Calu3 (cell line): ENCODE results near the gene ITM2B. TPM values are rescaled to one million over a fixed set of nuclear protein-coding genes. Genes with fewer than 3 reads are reported as not detected.

Experiments used
- BruUV-seq: library from RNA; stranded (reverse); fragments of 400-500 nt; replicated peaks from 2 replicates; lab custom pipeline; 2021; lab: Mats Ljungman, UMichigan
- CTCF ChIA-PET: fragments of 300-600 bp; sonication (Branson Sonifier 250); formaldehyde crosslinking; loops from one replicate; lab custom pipeline; 2022; ENCODE audit warnings: antibody characterized with exemption; lab: Charles Lee
- DNase-seq: peaks from one replicate; pipeline ENCODE4 v3.0.0; 2022
- H3K27ac Mint-ChIP-seq: one replicate; pipeline ENCODE4 v1.8.0; 2022; ENCODE audit warnings: mixed read lengths; ENCODE audit not compliant: unreplicated experiment
- H3K27me3 Mint-ChIP-seq: one replicate; pipeline ENCODE4 v1.8.0; 2022; ENCODE audit warnings: mixed read lengths; ENCODE audit not compliant: unreplicated experiment
- H3K36me3 Mint-ChIP-seq: one replicate; pipeline ENCODE4 v1.8.0; 2022; ENCODE audit warnings: mild to moderate bottlenecking, moderate library complexity, mixed read lengths; ENCODE audit not compliant: insufficient read depth, unreplicated experiment
- H3K4me1 Mint-ChIP-seq: one replicate; pipeline ENCODE4 v1.8.0; 2022; ENCODE audit warnings: mild to moderate bottlenecking, low read depth, mixed read lengths; ENCODE audit not compliant: unreplicated experiment
- H3K4me3 Mint-ChIP-seq: one replicate; pipeline ENCODE4 v1.8.0; 2022; ENCODE audit warnings: mild to moderate bottlenecking, low read depth, moderate library complexity, mixed read lengths; ENCODE audit not compliant: unreplicated experiment
- H3K9me3 Mint-ChIP-seq: one replicate; pipeline ENCODE4 v1.8.0; 2022; ENCODE audit warnings: low read depth, mixed read lengths; ENCODE audit not compliant: unreplicated experiment
- CTCF ChIP-seq: fragments of 200-600 bp; IDR thresholded peaks from one replicate; pipeline ENCODE4 v1.8.0; 2022; ENCODE audit warnings: antibody characterized with exemption; ENCODE audit not compliant: unreplicated experiment
- intact Hi-C: fragments of 100-400 bp; cut with micrococcal nuclease; formaldehyde crosslinking; loops from one replicate; pipeline ENCODE4 v1.10.0; 2022; ENCODE audit not compliant: unreplicated experiment
- total RNA-seq: library from RNA; stranded (reverse); gene quantifications from 2 replicates; pipeline ENCODE4 v1.2.3, GENCODE V29; 2022

ITM2B gene
- total RNA-seq, 1 experiment from 2014 or later, result 362 TPM

- no peak for DNase-seq
- Mint-ChIP-seq H3K9me3 (no peaks in the 10 kb centered on the region), H3K4me1 (peaks cover 38% of the 10 kb centered on the region), H3K27ac (peak overlapping the region; percentile 84), H3K4me3 (peak overlapping the region; percentile 74), H3K27me3 (no peaks in the 10 kb centered on the region), H3K36me3 (peaks cover 33% of the 10 kb centered on the region)
- intact Hi-C loops, result loop anchor here (2.0 to 10.0 kb wide), 3 partner anchors 79 to 351 kb away; no protein-coding TSS in a partner anchor
- TF ChIP-seq CTCF, result no peak
- CTCF ChIA-PET, result no interaction called here
- TSS peak; percentile 31 for BruUV-seq
These were observed 983 bp downstream of the ITM2B start for GRCh38 chr13:48233889-48234488.

DNA sequence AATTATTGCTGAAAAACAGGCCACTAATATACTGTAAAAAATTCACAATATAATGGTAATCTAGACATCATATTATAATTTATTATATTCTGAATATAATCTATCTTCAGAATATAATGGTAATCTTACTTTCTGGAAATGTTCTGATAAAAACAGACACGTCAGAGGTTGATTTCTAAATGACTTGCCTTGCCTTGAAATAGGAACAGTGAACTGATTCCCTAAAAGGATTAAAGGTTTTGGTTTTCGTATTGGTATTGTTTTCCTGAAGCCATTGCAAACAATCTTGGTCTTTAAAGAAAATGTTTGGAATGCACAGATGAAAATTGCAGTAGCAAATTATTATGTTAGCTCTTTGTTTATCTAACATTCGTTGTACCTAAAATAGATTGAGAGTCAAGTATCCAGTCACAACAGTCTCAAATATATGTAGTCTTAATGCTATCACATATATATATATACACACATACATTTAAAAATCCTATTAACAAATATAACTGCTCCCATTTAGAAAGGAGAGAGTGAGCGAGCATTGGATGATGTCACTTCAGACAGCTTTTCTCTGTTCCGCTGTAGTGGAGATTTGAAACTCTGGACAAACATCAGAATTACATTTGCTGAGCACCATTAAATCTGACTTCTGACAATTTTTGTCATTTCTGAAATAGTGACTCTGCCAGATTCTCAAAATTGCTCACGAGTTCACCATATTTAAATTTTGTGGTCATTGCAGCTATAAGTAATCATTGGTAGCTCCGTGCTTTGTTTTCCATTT lies 1.7 kb downstream of the ITM2B start:
- intact Hi-C loops, result loop anchor here (2.0 to 10.0 kb wide), 3 partner anchors 80 to 350 kb away; no protein-coding TSS in a partner anchor
- no peaks in the 10 kb centered on the region for H3K27me3 Mint-ChIP-seq
- TF ChIP-seq CTCF, result no peak
- no peak for DNase-seq
- peak overlapping the region; percentile 84 for H3K27ac Mint-ChIP-seq
- H3K4me3 Mint-ChIP-seq, result peak overlapping the region; percentile 74
- BruUV-seq, result no TSS peak
- H3K9me3 Mint-ChIP-seq, result no peaks in the 10 kb centered on the region
- H3K36me3 Mint-ChIP-seq, result peaks cover 33% of the 10 kb centered on the region
- H3K4me1 Mint-ChIP-seq, result peaks cover 38% of the 10 kb centered on the region
- CTCF ChIA-PET, result no interaction called here

DNA sequence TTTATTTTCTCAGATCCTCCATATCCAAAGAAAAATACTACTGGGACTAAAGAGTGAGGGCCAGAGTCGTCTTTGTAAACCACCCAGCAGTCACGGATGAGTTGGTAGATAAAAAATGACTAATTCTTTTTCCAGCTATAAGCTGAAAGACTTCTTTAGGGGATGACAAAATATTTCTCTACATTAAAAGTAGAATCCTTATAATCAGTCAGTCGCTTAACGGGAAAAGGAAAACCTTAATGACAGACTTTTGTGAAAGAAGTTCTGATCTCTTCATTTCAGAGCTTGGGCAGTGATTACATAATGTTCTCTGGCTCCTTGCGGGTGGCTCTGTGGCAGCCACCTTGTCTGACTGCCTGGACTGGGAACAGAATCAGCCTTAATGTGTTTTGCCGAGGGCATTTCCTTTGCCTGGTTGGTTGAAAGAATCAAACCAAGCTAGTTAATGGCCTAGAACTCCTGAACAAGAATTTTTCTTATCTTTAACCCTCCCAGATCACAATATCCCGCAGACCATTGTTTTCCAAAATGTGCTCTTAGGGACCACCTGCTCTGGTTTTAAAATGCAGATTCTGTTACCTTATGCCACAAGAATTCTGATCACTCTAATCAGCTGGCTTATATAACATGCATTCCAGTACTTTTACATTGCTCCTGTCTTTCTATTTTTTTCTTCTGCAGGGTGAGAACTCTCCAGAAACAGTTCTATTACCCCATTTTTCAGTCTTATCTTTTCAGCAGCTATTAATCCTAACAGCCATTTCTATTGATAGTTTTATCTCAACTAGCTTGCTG lies 2.5 kb downstream of the ITM2B start:
- Mint-ChIP-seq H3K27ac (peak overlapping the region; percentile 83), H3K4me1 (peaks cover 38% of the 10 kb centered on the region), H3K27me3 (no peaks in the 10 kb centered on the region), H3K36me3 (peaks cover 33% of the 10 kb centered on the region), H3K9me3 (no peaks in the 10 kb centered on the region), H3K4me3 (peak overlapping the region; percentile 74)
- TF ChIP-seq CTCF, result no peak
- intact Hi-C loops, result loop anchor here (2.0 to 10.0 kb wide), 3 partner anchors 81 to 349 kb away; no protein-coding TSS in a partner anchor
- CTCF ChIA-PET, result no interaction called here
- peak; percentile 22 for DNase-seq
- BruUV-seq, result no TSS peak
